HepG2 (cell line): Measurements from ENCODE around the gene SLC25A27. TPM values are rescaled to one million over a fixed set of nuclear protein-coding genes. Genes with fewer than 3 reads are reported as not detected.

Experiments used
- ATAC-seq: fragments of 200-7000 bp; cut with Tn5 transposase; 3 replicates; pipeline ENCODE4 v1.9.1; 2020; ENCODE audit warnings: mild to moderate bottlenecking, moderate library complexity
- BruUV-seq: library from RNA; stranded (reverse); fragments of 400-500 nt; replicated peaks from 2 replicates; lab custom pipeline; 2021; lab: Mats Ljungman, UMichigan
- CTCF ChIA-PET: fragments of 300-600 bp; formaldehyde crosslinking; extraction: SDS; loops from one replicate; lab custom pipeline; 2021; ENCODE audit warnings: low total read pairs, inconsistent platforms, low intra/inter-chr PET ratio; lab: Yijun Ruan, JAX
- POLR2A ChIA-PET: fragments of 350-600 bp; sonication (Branson Sonifier 250); formaldehyde crosslinking; loops from one replicate; lab custom pipeline; 2020; ENCODE audit warnings: antibody characterized with exemption, inconsistent platforms; lab: Yijun Ruan, JAX
- DNase-seq: peaks from one replicate; pipeline ENCODE4 v3.0.0-alpha.2; 2015; ENCODE audit warnings: low spot score
- FAIRE-seq: peaks from 3 replicates; lab custom pipeline; 2011; peaks lifted over from hg19 to GRCh38; lab: Jason Lieb, UNC
- H2AFZ ChIP-seq: one replicate; pipeline ENCODE4 v1.6.1; 2011; ENCODE audit warnings: low read length, inconsistent platforms
- H3K27ac ChIP-seq: fragments of 300-600 bp; 3 replicates; pipeline ENCODE4 v1.8.0; 2011; ENCODE audit warnings: mixed run types, mild to moderate bottlenecking, mixed read lengths, low read length, inconsistent platforms; ENCODE audit not compliant: insufficient read depth; ENCODE audit errors: extremely low read length
- H3K27me3 ChIP-seq, 2 experiments: fragments of 200-600 bp in 1 of 2; 2 replicates in 1 of 2; 3 replicates in 1 of 2; pipeline versions ENCODE4 v1.6.0 to v1.8.0; 2011; ENCODE audit warnings: low read length in 2 of 2, mild to moderate bottlenecking in 2 of 2, moderate library complexity in 2 of 2, inconsistent platforms in 1 of 2; ENCODE audit not compliant: insufficient read depth in 2 of 2, control insufficient read depth in 1 of 2
- H3K36me3 ChIP-seq, 2 experiments: fragments of 200-600 bp in 1 of 2; replicated peaks in 1 of 2; 2 replicates in 1 of 2; 3 replicates in 1 of 2; pipeline versions ENCODE4 v1.5.1 to v1.8.0; 2011; ENCODE audit warnings: low read length in 2 of 2, inconsistent platforms in 1 of 2; ENCODE audit not compliant: insufficient read depth in 2 of 2, control insufficient read depth in 1 of 2
- H3K4me1 ChIP-seq: 2 replicates; pipeline ENCODE4 v1.5.1; 2012; ENCODE audit warnings: low read length, inconsistent platforms; ENCODE audit not compliant: insufficient read depth
- H3K4me2 ChIP-seq: 2 replicates; pipeline ENCODE4 v1.6.0; 2011; ENCODE audit warnings: low read depth, low read length, inconsistent platforms
- H3K4me3 ChIP-seq, 3 experiments: fragments of 200-600 bp in 1 of 3; sonication (generic), shearing (Covaris generic) in 1 of 3; replicated peaks in 1 of 3; 2 replicates each; pipeline ENCODE4 v1.5.1; 2011 to 2016; ENCODE audit warnings: low read length in 3 of 3, inconsistent platforms in 2 of 3, low read depth in 2 of 3, mild to moderate bottlenecking in 2 of 3, control low read depth in 1 of 3, mixed read lengths in 1 of 3; ENCODE audit not compliant: insufficient read depth in 1 of 3
- H3K79me2 ChIP-seq: one replicate; pipeline ENCODE4 v1.6.1; 2011; ENCODE audit warnings: low read length, inconsistent platforms; ENCODE audit not compliant: insufficient read depth
- H3K9ac ChIP-seq: 2 replicates; pipeline ENCODE4 v1.6.0; 2011; ENCODE audit warnings: mild to moderate bottlenecking, low read depth, low read length, inconsistent platforms; ENCODE audit not compliant: insufficient read depth
- H3K9me3 ChIP-seq: 2 replicates; pipeline ENCODE4 v1.5.1; 2012; ENCODE audit warnings: mild to moderate bottlenecking, low read length
- H4K20me1 ChIP-seq: 2 replicates; pipeline ENCODE4 v1.6.0; 2011; ENCODE audit warnings: inconsistent platforms, mild to moderate bottlenecking, low read length, moderate library complexity; ENCODE audit not compliant: insufficient read depth
- CREB3 ChIP-seq: sonication (generic); formaldehyde crosslinking; IDR thresholded peaks from 2 replicates; pipeline ENCODE4 v1.5.0; 2020; ENCODE audit warnings: missing genetic modification reagents
- DDIT3 ChIP-seq: sonication (generic); formaldehyde crosslinking; IDR thresholded peaks from 2 replicates; pipeline ENCODE4 v1.4.0; 2020; ENCODE audit warnings: mild to moderate bottlenecking, missing genetic modification reagents
- DNMT1 ChIP-seq: sonication (generic); formaldehyde crosslinking; IDR thresholded peaks from 2 replicates; pipeline ENCODE4 v1.5.1; 2020; ENCODE audit warnings: mild to moderate bottlenecking, missing genetic modification reagents
- EZH2 ChIP-seq: conservative IDR thresholded peaks from 2 replicates; pipeline ENCODE4 v1.6.1; 2012; ENCODE audit warnings: mild to moderate bottlenecking, low read depth, low read length, moderate library complexity
- GPN1 ChIP-seq: sonication (generic); formaldehyde crosslinking; IDR thresholded peaks from 2 replicates; pipeline ENCODE4 v1.5.1; 2020; ENCODE audit warnings: missing genetic modification reagents, borderline replicate concordance
- HMG20A ChIP-seq: IDR thresholded peaks from 2 replicates; pipeline ENCODE4 v1.6.1; 2016; ENCODE audit warnings: borderline replicate concordance
- KMT2B ChIP-seq: IDR thresholded peaks from 2 replicates; pipeline ENCODE4 v1.6.1; 2016; ENCODE audit warnings: missing genetic modification reagents, missing compliant biosample characterization
- MZF1 ChIP-seq: sonication (generic); formaldehyde crosslinking; IDR thresholded peaks from 2 replicates; pipeline ENCODE4 v1.8.1; 2023; ENCODE audit warnings: mild to moderate bottlenecking, missing genetic modification reagents, borderline replicate concordance
- RARG ChIP-seq: sonication (generic); formaldehyde crosslinking; IDR thresholded peaks from 2 replicates; pipeline ENCODE4 v1.4.0; 2020; ENCODE audit warnings: low read depth, mild to moderate bottlenecking, missing genetic modification reagents
- TAF15 ChIP-seq: fragments of 200-400 bp; formaldehyde crosslinking; IDR thresholded peaks from one replicate; pipeline ENCODE4 v1.6.1; 2018; ENCODE audit warnings: mild to moderate bottlenecking, low read depth, low read length; ENCODE audit not compliant: poor library complexity, severe bottlenecking
- THAP7 ChIP-seq: sonication (generic); formaldehyde crosslinking; IDR thresholded peaks from 2 replicates; pipeline ENCODE4 v1.8.1; 2023; ENCODE audit warnings: mild to moderate bottlenecking, missing genetic modification reagents
- U2AF1 ChIP-seq: fragments of 200-400 bp; formaldehyde crosslinking; optimal IDR thresholded peaks from 2 replicates; pipeline ENCODE3; 2017; ENCODE audit warnings: mild to moderate bottlenecking, low read depth, low read length
- ZBTB25 ChIP-seq: IDR thresholded peaks from 2 replicates; pipeline ENCODE4 v1.6.1; 2018; ENCODE audit warnings: missing genetic modification reagents
- ZFP36 ChIP-seq: fragments of 150-350 bp; IDR thresholded peaks from 2 replicates; pipeline ENCODE4 v1.6.1; 2018; ENCODE audit warnings: borderline replicate concordance, low read length, low read depth; ENCODE audit not compliant: partially characterized antibody
- ZNF143 ChIP-seq: sonication (generic); formaldehyde crosslinking; IDR thresholded peaks from 2 replicates; pipeline ENCODE4 v1.4.0; 2020; ENCODE audit warnings: missing genetic modification reagents
- ZNF788 ChIP-seq: sonication (generic); formaldehyde crosslinking; IDR thresholded peaks from 2 replicates; pipeline ENCODE4 v1.5.0; 2020; ENCODE audit warnings: mild to moderate bottlenecking, missing genetic modification reagents, borderline replicate concordance
- WGBS: methylation state at CpG from one replicate; pipeline ENCODE4 v1.1.6; 2017; ENCODE audit warnings: low lambda C conversion rate; 5-methylcytosine and 5-hydroxymethylcytosine counted together
- in situ Hi-C: cut with HindIII; loops from 2 replicates; pipeline ENCODE4 v1.10.0; 2017; ENCODE audit warnings: low pct_unique_long_range_greater_than_20kb; ENCODE audit not compliant: extremely low pct_ligation_motif_present
- intact Hi-C: fragments of 100-400 bp; cut with micrococcal nuclease; formaldehyde crosslinking; loops from one replicate; pipeline ENCODE4 v1.10.0; 2022; ENCODE audit not compliant: unreplicated experiment
- polyA plus RNA-seq, 8 experiments: library from polyadenylated mRNA; depleted of rRNA in 3 of 8; stranded (reverse) in 7 of 8; unstranded in 1 of 8; fragments of >200 nt; fragmentation: Illumina TruSeq in 4 of 8; extraction: Trizol in 4 of 8; gene quantifications; 2 replicates each; pipeline versions ENCODE4 v1.2.1 to v1.2.3, GENCODE V29; 2011 to 2016; ENCODE audit warnings: low read depth in 4 of 8, missing spikeins in 1 of 8, mixed read lengths in 1 of 8; ENCODE audit not compliant: insufficient read depth in 1 of 8
- total RNA-seq, 5 experiments: library from RNA; depleted of rRNA; stranded (reverse); fragments of >200 nt; fragmentation: Illumina TruSeq; extraction: Trizol; gene quantifications; 2 replicates each; pipeline ENCODE4 v1.2.3, GENCODE V29; 2016; ENCODE audit warnings: low read depth in 1 of 5

SLC25A27 gene
- total and polyA plus RNA-seq, 2 of the 13 experiments (the other 11 are each of a cell fraction or from before 2014, with no cell fraction given): 0.46 to 1.3 TPM

GRCh38 chr6:46711491-46711890 is 58.7 kb downstream of the SLC25A27 start:
- Histone ChIP-seq H3K36me3 (no peaks in the 10 kb centered on the region), H3K79me2 (no peaks in the 10 kb centered on the region), H3K27ac (no peak overlapping the region), H3K4me1 (no peaks in the 10 kb centered on the region), H3K4me2 (no peak overlapping the region), H3K4me3 (no peak overlapping the region), H3K9ac (no peak overlapping the region), H4K20me1 (no peaks in the 10 kb centered on the region), H3K9me3 (no peaks in the 10 kb centered on the region), H2AFZ (no peak overlapping the region), H3K27me3 (no peaks in the 10 kb centered on the region)
- no peak for TF ChIP-seq TAF15
- TF ChIP-seq DNMT1 (CRISPR knock-in tag): no peak
- no peak for TF ChIP-seq HMG20A (CRISPR knock-in tag)
- no peak for TF ChIP-seq RARG (CRISPR knock-in tag)
- no peak for TF ChIP-seq CREB3
- TF ChIP-seq ZNF143 (CRISPR knock-in tag): no peak
- no peak for TF ChIP-seq MZF1 (CRISPR knock-in tag)
- no peak for TF ChIP-seq KMT2B (CRISPR knock-in tag)
- no peak for TF ChIP-seq U2AF1
- TF ChIP-seq GPN1 (CRISPR knock-in tag): no peak
- TF ChIP-seq ZNF788: no peak
- no peak for TF ChIP-seq ZFP36
- no peak for TF ChIP-seq DDIT3 (CRISPR knock-in tag)
- no peak for TF ChIP-seq ZBTB25
- TF ChIP-seq THAP7 (CRISPR knock-in tag): no peak
- TF ChIP-seq EZH2: no peak
- no peak for DNase-seq
- WGBS: 0% methylated on average over 1 of the region's 1 CpG
- in situ Hi-C loops: no loop called here
- no TSS peak for BruUV-seq
- FAIRE-seq: no peak
- POLR2A ChIA-PET: no interaction called here
- intact Hi-C loops: no loop called here
- CTCF ChIA-PET: no interaction called here
- no peak for ATAC-seq
